ENCODE measurements around the gene SCN1B.
"Not testable (repeated sequence)": the region's sequence is repeated elsewhere in the genome, so short reads cannot be mapped to it uniquely, and the experiment has no call there.

SCN1B gene

DNA sequence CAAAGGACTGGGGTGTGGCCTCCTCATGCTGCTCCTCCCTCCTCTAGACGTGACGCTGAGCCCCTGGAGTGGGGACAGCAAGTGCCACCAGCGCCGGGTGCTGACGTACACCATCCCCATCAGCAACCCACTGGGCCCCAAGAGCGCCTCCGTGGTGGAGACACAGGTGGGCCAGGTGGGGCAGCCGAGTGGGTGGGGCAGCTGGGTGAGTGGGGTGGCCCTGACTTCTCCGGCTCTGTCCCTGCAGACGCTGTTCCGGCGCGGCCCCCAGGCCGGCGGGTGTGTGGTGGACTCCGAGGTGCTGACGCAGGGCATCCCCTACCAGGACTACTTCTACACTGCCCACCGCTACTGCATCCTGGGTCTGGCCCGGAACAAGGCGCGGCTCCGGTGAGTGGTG, 11.1 kb upstream of the SCN1B start:
- no peak for DNase-seq

DNA sequence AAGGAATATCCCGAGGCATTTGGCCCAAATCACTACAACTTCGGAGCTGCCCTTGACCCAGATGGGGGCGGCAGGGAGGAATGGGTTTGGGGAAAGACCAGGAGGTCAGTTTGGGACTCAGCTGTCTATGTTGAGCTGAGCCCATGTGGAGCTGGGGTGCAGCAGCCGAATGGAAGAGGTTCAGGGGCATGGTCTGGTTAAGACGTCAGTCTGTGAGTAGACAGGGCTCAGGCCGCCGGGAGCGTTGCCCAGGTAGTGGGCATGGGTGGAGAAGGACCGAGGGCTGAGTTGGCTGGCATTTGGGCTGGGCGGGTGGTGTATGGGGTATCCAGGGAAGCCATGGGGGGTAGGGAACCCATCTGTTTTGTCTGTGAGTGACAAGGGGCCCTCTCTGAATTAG, 9.3 kb upstream of the SCN1B start:
- no peak for DNase-seq

DNA sequence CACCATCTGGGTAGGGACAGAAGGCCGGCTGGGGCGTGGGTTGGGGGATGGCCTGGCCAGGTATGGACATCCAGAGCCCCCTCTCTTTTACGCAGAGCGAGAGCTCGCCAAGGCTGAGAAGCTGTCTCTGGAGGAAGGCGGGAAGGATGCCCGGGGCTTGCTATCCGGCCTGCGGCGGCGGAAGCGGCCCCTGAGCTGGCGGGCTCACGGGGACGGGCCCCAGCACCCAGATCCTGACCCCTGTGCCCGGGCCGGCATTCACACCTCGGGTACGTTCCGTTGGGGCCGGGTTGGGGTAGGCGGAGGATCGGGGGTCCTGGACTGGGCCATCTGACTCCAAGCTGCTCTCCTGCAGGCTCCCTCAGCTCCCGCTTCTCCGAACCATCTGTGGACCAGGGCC, 8.7 kb upstream of the SCN1B start:
- no peak for DNase-seq

DNA sequence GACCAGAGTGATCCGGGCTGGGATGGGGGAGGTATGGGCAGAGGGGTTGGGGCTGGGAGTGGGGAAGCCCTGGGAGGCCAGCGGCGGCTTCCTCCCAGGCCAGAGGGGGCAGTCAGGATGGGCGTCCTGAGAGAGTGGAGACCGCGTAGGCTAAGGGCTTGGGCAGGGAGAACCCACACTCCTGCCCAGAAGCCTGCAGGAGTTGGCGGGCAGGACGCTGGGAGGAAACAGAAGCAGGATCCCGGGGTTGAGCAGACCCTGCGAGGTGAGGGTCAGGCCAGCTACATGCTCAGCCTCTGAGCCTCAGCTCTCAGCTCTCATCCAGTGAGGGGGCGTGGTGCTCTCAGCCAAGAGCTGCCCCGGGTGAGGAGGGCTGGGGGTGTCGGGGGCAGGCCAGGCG, 7.8 kb upstream of the SCN1B start:
- DNase-seq: no peak

DNA sequence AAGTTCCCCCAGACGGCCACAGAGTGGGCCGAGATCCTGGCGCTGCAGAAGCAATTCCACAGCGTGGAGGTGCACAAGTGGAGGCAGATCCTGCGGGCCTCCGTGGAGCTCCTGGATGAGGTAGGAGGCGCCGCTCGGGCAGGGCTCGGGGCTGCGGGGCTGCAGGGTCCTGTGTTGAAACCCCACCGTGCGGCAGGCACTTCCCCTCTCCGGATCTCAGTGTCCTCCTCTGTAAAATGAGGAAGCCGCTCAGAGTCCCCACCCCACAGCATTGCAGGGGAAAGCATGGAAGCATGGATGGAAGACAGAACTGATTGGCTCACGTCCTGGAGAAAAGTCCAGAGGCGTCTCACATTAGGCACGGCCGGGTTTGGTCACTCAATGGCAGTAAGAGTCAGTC, 6.8 kb upstream of the SCN1B start:
- no peak for DNase-seq

DNA sequence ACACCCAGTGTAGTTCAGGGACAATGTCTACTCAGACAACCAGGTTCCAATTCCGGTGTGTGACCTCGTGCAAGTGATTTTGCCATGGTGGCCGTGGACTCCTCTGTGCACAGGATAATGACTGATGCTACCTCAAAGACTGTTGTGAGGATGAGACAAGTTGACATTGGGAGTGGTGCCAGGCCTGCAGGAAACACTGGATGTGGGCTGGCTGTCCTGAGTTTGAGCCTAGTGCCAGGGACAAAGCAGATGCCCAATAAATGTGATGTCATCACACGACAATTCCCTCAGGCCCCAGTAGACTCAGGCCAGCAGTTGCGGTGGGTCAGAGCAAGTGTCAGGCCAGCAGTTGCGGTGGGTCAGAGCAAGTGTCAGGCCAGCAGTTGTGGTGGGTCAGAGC, 6.2 kb upstream of the SCN1B start:
- DNase-seq: no peak

DNA sequence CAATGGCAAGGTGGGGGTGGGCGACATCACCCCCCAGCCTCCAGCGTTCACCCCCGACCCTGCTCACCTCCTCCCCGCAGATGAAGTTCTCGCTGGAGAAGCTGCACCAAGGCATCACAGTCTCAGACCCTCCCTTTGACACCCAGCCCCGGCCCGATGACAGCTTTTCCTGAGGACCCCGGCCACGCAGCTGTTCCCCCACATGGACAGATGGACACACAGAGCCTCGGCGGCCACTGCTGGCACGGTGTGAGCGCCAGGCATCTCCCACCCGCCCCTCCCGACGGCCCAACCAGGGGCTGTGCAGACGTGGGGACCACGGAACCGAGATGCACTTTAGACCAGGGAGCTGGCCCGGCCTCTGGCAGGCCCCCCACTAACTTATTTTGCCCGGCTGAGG, 4.3 kb upstream of the SCN1B start:
- DNase-seq: no peak

DNA sequence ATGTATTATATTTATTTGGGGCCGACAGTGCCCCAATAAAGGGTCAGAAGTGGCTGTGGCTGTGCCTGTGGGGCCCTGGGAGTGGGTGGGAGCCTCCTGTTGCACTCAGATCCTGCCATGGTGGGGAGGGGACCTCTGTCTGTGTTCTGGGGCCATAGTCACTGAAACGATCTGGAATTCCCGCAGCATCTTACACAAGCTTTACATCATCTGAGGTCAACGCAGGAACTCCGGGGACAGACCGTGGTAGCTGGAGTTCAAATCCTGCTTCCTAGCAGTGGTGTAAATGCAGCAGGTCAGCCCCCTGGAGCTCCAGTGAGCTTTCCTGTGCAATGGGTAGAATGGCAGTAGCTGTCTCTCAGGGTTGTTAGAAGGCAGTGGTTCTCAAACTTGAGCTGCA, 3.9 kb upstream of the SCN1B start:
- DNase-seq: no peak

DNA sequence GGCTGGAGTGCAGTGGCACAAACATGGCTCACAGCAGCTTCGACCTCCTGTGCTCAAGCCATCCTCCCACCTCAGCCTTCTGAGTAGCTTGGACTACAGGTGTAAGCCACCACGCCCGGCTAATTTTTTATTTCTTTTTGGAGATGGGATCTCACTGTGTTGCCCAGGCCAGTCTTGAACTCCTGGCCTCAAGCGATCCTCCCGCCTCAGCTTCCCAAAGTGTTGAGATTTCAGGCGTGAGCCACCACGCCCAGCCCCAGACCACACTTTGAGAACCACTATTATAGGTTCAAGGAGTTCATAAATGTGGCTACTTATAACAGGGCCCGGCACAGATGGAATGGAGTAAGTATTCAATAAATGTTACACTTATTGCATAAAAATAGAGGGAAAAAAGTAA, 3.3 kb upstream of the SCN1B start:
- DNase-seq: no peak

DNA sequence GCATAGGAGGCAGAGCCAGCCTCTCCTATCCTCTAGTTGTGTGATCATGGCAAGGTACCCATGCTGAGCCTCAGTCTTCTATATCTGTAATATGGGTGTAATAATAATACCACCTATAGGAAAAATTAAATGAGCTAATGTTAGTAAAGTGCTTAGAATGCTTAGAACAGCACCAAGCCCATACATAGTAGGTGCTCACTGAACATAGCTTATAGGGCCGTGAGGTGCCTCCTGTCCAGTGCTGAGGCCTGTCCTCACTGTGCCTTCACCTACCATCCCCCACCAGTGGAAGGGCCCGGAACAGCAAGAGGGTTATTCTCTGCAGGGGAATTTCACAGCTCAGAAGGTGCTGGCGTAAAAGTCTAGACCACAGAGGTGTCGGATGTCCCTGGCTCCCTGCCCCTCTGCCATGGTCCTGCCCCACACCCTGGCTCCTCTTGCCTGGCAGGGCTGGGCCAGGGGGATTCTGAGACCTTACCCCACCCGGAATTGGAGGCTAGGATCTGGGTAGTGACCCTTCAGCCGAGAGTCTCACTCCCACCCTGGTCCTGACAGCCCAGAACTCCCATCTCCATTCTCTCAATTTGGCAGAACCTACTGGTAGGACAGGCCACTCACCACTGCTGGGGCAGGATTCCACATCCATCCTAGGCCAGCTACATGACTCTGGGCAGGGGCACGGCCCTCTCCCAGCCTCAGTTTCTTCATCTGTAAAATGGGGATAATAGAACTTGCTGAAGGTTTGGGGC, 2.2 kb upstream of the SCN1B start:
- no peak for DNase-seq

DNA sequence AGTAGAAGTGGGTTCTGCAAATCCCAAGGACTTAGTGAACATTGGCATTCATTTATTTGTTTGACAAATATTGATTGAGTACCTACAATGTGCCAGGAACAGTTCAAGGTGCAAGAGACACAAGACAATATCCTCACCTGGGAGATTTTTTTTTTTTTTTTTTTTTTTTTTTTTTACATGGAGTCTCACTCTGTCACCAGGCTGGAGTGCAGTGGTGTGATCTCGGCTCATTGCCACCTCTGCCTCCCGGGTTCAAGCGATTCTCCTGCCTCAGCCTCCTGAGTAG, 1.7 kb upstream of the SCN1B start:
- DNase-seq: not testable (repeated sequence)

DNA sequence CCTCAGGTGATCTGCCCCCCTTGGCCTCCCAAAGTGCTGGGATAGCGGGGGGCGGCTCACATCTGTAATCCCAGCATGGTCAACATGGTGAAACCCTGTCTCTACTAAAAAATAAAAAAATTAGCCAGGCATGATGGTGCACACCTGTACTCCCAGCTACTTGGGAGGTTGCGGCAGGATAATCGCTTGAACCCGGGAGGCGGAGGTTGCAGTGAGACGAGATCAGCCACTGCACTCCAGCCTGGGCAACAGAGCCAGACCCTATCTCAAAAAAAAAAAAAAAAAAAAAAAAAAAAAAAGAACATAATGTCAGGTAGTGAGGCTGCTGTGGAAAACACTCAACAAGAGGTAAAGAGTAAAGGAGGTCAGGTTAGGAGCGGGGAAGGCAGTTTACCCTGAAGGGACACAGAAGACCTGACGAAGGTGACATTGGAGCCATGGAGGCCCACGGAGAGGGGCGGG, 964 bp upstream of the SCN1B start:
- DNase-seq: not testable (repeated sequence)

DNA sequence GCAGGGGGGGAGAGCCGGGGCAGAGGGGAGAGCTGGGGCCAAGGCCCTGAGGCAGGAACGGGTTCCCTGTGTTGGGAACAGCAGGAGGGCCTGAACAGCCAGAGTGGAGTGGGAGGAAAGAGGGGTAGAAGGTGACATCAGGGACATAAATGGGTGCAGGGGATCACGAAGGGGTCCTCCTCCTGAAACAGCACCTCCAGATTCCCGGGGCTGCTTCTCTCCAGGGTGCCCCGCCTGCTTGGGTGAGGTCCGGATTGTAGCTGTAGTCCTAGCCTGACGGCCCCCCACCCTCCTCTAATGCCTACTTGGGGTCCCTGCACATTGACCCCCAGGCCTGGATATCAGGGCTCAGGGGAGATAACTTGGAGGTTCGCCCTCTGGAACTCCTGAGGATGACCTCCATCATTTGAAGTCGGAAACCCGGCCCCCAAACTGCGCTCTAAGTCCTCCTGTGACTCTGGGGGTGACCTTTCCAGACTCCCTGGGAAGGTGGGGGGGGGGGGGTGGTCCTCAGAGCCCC, 473 bp upstream of the SCN1B start:
- no peak for DNase-seq

DNA sequence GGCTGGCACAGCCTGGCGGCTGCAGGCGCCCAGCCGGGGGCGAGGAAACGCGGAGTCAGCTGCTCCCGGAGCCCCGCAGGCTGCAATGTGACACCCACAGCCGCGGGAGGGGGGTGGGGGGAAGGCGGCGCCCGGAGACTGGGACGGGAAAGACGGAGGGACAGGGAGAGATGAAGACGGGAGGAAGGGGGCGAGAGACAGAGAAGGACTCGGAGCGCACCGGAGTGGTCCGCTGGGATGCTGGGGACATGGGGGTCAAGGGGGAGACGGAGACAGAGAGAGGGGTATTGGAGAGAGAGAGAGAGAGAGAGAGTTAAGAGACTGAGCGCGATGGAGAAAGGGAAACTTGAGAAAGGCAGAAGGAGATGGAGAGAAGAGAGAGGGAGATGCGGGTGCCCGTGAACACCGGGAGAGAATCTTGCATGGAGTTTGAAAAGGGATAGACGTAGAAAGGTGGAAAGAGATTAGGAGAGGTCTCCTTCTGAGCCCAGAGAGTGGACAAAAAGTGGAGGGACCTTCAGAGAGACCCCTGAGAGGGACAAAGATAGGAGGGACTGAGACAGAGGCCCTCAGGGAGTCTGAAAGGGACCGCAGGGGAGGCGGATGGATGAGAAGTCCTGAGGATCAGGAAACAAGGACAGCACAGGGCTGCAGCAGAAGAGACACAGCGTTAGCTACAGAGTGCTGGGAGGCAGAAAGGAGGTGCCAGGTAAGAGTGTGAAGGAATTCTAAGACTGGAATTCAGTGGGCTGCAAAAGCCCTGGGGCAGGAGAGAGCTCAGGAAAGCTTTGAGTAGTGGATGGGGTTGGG, 1.0 kb downstream of the SCN1B start:
- DNase-seq: no peak

DNA sequence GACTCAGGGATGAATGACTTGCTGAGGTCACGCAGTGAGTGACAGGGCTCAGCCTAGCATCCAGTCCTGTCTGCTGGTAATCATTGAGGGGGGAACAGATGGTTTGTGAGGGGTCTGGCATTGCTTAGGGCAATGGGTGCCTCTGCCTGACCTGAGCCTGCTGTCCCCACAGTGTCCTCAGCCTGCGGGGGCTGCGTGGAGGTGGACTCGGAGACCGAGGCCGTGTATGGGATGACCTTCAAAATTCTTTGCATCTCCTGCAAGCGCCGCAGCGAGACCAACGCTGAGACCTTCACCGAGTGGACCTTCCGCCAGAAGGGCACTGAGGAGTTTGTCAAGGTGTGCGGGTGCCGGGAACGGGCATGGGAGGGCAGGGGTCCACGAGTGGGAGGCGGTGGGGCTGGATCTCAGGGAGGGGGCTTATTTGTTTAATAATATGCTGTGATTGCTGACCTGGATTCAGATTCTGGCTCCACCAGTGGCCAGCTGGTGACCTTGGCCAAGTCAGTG, 2.1 kb downstream of the SCN1B start:
- DNase-seq: no peak

DNA sequence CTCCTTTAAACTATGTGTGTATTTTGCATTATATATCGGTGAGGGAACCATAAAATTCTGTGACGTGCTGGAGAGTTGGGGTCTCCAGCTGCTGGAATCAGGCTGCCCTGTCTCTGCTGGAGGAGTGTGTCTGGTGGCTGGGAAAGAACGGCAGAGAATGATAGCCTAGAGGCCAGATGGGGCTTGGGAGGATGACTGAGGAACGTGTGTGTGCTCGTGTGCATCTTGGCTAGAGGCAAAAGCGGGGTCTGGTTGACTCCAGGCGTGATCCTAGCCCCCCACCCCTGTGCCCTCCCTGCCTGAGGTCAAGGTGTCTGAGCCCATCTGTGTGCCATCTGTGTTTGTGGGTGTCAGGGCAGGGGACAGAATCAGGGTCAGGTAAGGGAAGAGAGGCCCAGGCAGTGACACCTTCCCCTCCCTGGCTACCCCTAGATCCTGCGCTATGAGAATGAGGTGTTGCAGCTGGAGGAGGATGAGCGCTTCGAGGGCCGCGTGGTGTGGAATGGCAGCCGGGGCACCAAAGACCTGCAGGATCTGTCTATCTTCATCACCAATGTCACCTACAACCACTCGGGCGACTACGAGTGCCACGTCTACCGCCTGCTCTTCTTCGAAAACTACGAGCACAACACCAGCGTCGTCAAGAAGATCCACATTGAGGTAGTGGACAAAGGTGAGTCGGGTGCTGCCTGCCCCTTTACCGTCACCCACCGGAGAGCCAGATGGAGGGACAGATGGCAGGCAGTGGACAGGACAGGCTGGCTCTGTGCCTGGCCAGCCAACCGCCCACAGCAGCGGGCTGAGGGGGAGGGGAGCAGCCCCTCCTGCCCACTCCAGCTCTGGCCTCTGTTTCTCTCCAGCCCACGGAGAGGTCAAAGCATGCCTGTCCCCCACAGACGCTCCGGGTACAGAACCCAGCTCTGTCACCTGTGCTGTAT, 3.1 kb downstream of the SCN1B start:
- no peak for DNase-seq

DNA sequence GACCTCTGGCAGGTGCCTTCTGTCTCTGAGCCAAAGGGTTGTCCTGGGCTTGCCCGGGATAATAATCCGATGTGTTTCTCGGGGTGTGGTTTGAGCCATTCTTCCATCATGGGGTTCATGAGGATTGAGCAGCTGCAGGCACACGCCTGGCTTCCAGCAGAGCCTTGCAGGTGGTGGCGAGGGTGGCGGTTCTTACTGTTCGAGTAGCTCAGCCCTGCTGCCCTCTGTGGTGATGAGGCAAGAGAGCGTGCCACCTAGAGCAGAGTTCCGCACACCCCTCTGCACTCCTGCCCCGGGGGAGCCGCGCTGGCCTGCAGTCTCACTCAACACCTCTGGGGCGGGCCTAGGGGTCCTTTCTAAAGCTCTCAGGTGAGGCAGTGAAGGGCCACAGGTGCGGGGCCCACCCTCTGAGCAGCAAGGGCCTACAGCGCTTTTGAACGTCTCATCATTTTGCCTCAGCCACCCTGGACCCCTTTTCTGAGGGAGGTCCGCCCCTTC, 3.8 kb downstream of the SCN1B start:
- no peak for DNase-seq

DNA sequence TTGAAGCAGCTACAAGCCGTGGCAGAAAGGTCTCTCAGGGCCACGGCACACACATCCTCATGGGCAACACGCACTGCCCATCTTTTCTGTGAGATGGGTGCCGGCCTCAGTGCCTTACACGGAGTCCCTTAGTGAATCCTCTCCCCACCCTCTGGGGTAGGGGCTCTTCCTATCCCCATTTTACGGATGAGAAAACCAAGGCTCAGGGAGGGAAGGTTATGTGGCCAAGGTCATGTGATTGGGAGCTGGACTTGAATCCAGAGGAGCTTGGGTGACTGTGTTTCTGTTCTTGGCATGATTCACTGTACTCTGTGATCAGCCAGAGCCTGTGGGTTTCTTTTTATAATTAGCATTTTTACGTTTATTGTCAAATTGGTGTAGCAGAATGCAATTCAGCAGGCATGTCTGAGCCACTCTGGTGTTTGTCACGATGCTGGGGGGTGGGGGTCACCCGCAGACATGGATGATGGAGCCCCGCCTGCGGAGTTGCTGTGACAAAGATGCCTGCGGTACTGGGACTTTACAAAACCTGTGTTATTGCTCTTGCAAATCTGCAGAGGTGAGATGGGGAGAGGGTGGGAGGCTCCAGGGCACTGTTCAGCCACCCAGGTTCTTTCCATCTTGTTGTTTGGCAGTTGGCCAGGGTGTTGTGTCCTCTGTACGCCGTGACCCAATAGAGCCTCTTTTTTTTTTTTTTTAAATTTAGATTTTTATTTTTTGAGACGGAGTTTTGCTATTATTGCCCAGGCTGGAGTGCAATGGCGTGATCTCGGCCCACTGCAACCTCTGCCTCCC, 4.5 kb downstream of the SCN1B start:
- no peak for DNase-seq

DNA sequence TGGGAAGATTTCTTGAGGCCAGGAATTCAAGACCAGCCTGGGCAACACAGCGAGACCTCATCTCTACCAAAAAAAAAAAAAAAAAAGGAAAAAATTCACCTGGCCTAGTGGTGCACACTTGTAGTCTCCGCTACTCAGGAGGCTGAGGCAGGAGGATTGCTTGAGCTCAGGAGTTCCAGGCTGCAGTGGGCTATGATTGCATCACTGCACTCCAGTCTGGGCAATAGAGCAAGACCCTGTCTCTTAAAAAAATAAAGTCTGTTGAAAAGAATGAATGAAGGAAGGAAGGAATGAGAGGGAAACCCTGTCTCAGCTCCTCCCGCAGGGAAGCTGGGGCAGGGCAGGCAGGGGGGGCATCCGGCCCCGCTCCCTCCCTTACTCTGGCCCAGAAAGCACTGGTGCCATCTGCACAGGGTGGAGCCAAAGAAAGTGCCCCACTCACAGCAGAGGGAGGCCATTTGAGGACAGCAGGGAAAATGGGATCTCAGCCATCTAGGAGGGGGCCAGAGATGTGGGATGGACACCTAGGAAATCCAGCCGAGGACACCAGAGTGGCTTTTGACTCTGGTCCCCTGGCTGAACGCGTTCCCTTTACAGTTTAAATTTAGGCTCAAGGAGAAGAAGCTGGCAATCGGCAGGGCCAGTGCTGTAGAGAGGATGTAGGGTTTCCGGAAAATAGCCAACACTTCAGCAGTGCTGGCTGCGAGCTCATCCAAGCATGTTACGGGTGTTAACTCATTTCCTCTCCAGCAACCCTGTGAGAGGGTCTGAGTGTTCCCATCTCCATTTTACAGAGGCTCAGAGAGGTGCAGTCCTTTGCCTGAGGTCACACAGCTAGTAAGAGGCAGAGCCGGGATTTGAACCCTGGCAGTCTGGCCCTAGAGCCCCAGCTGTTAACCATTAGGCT, 7.7 kb downstream of the SCN1B start:
- no peak for DNase-seq

DNA sequence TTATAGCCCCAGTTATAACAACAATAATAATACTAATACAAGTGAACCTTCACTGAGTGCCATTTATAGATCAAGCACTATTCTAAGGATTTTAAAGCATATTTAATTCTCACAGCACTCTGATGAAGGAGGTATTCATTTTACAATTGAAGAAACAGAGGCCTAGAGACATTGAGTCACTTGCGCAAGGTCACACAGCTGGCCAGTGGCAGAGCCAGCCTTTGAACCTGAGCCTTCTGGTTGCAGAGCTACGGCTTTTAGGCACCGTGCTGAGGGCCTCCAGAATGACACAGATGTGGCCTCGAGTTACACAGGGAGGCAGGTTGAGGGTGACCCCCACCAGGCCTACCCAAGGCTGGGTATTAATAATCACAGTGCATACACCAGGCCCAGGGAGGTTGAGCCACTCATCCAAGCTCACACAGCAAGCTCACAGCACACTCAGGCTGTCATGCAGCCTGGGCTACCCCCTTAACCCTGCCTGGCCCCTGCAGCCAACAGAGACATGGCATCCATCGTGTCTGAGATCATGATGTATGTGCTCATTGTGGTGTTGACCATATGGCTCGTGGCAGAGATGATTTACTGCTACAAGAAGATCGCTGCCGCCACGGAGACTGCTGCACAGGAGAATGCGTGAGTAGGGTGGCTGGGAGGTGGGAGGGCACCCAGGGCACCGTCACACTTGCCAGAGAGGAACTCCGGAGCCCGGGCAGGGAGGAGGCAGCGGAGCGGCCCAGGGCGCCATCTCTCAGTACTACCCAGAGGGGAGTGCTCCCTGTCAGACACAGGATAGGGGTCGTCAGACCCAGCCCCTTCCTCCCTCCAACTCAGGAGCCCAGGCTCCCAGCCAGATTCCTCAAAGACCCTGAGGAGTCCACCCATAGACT, 8.6 kb downstream of the SCN1B start:
- DNase-seq: no peak
